ENCODE measurements around the gene OR1N1.
A peak's percentile ranks its signal among the peaks of the same experiment; 100 is the strongest.

OR1N1 gene

GRCh38 chr9:122518841-122519240 lies 8.3 kb downstream of the OR1N1 start, which contains the start of gene OR1J4:
OR1J4 (plus strand) TSS chr9:122519141; CDS start chr9:122519141, 0 bp downstream.
- no peak for DNase-seq (ENCODE audit: low read depth)

GRCh38 chr9:122518226-122518625 lies 8.9 kb downstream of the OR1N1 start:
- DNase-seq (ENCODE audit: low read depth): no peak
- TF ChIP-seq CTCF (IDR thresholded peaks at IDR 0.05; ENCODE audit: control insufficient read depth, insufficient read depth, low read depth, low read length, missing control alignments): no peak
- H3K4me3 ChIP-seq (ENCODE audit: control insufficient read depth, low read depth, low read length): no peak overlapping the region

More at GRCh38 chr9:122518841-122519240, 8.3 kb downstream of the OR1N1 start, which contains the start of gene OR1J4:
- H3K4me3 ChIP-seq (ENCODE audit: control insufficient read depth, low read depth, low read length): no peak within 1 kb of the TSS
- no peak for TF ChIP-seq CTCF (IDR thresholded peaks at IDR 0.05; ENCODE audit: control insufficient read depth, insufficient read depth, low read depth, low read length, missing control alignments)

GRCh38 chr9:122510502-122510901 lies 16.6 kb downstream of the OR1N1 start, which contains the start of gene OR1J2:
OR1J2 (plus strand) TSS chr9:122510802; CDS start chr9:122510802, 0 bp downstream.
- DNase-seq (ENCODE audit: low read depth): no peak
- H3K4me3 ChIP-seq (ENCODE audit: control insufficient read depth, low read depth, low read length): no peak within 1 kb of the TSS
- no peak for TF ChIP-seq CTCF (IDR thresholded peaks at IDR 0.05; ENCODE audit: control insufficient read depth, insufficient read depth, low read depth, low read length, missing control alignments)

- DNase-seq (ENCODE audit: low read depth): no peak
- no peak overlapping the region for H3K4me3 ChIP-seq (ENCODE audit: control insufficient read depth, low read depth, low read length)
- no peak for TF ChIP-seq CTCF (IDR thresholded peaks at IDR 0.05; ENCODE audit: control insufficient read depth, insufficient read depth, low read depth, low read length, missing control alignments)
Observed at GRCh38 chr9:122506964-122507363, 20.1 kb downstream of the OR1N1 start.

- no peak overlapping the region for H3K4me3 ChIP-seq (ENCODE audit: control insufficient read depth, low read depth, low read length)
- peak; percentile 40 for DNase-seq (ENCODE audit: low read depth)
- TF ChIP-seq CTCF (IDR thresholded peaks at IDR 0.05; ENCODE audit: control insufficient read depth, insufficient read depth, low read depth, low read length, missing control alignments): peak; percentile 81
Observed at GRCh38 chr9:122498883-122499288, 28.2 kb downstream of the OR1N1 start.

- no peak overlapping the region for H3K4me3 ChIP-seq (ENCODE audit: control insufficient read depth, low read depth, low read length)
- no peak for TF ChIP-seq CTCF (IDR thresholded peaks at IDR 0.05; ENCODE audit: control insufficient read depth, insufficient read depth, low read depth, low read length, missing control alignments)
- DNase-seq (ENCODE audit: low read depth): no peak
Observed at GRCh38 chr9:122479062-122479461, 48.0 kb downstream of the OR1N1 start.

GRCh38 chr9:122477826-122478225 lies 49.3 kb downstream of the OR1N1 start, which contains the start of gene OR1J1:
OR1J1 (minus strand) TSS chr9:122477926; CDS start chr9:122477926, 0 bp downstream.
- no peak within 1 kb of the TSS for H3K4me3 ChIP-seq (ENCODE audit: control insufficient read depth, low read depth, low read length)
- TF ChIP-seq CTCF (IDR thresholded peaks at IDR 0.05; ENCODE audit: control insufficient read depth, insufficient read depth, low read depth, low read length, missing control alignments): no peak
- no peak for DNase-seq (ENCODE audit: low read depth)
